ENCODE data around the gene RALGAPB. TPM values are rescaled to one million over a fixed set of nuclear protein-coding genes. Genes with fewer than 3 reads are reported as not detected.

Gene RALGAPB
- polyA plus RNA-seq, 2 of the 4 experiments (the other 2 are of a cell fraction) = 15.1 to 35.9 TPM

GRCh38 chr20:38520261-38520660, 47.6 kb downstream of the RALGAPB start:
- CTCF ChIA-PET = no interaction called here
- no peak for TF ChIP-seq MYC (IDR thresholded peaks at IDR 0.05; ENCODE audit: borderline replicate concordance, low read length)
- TF ChIP-seq MAFK (IDR thresholded peaks at IDR 0.05; ENCODE audit: partially characterized antibody) = no peak
- no peak for TF ChIP-seq CEBPB (IDR thresholded peaks at IDR 0.05)
- TF ChIP-seq MAZ (IDR thresholded peaks at IDR 0.05; ENCODE audit: borderline replicate concordance, low read depth, low read length) = no peak
- TF ChIP-seq, protein P1, sequence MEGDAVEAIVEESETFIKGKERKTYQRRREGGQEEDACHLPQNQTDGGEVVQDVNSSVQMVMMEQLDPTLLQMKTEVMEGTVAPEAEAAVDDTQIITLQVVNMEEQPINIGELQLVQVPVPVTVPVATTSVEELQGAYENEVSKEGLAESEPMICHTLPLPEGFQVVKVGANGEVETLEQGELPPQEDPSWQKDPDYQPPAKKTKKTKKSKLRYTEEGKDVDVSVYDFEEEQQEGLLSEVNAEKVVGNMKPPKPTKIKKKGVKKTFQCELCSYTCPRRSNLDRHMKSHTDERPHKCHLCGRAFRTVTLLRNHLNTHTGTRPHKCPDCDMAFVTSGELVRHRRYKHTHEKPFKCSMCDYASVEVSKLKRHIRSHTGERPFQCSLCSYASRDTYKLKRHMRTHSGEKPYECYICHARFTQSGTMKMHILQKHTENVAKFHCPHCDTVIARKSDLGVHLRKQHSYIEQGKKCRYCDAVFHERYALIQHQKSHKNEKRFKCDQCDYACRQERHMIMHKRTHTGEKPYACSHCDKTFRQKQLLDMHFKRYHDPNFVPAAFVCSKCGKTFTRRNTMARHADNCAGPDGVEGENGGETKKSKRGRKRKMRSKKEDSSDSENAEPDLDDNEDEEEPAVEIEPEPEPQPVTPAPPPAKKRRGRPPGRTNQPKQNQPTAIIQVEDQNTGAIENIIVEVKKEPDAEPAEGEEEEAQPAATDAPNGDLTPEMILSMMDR (IDR thresholded peaks at IDR 0.05) = no peak
- H3K4me2 ChIP-seq = no peak overlapping the region
- H3K9me3 ChIP-seq = no peaks in the 10 kb centered on the region
- H3K27ac ChIP-seq = no peak overlapping the region
- POLR2A ChIA-PET = interaction anchor here (0.6 to 1.1 kb wide), 3 partner anchors 8 to 85 kb away, joined by 3 to 5 read pairs (median 4); partner anchors contain the start of genes RALGAPB and SNHG17
- no peak for ATAC-seq
- H3K4me1 ChIP-seq = peaks cover 12% of the 10 kb centered on the region
- no peak for FAIRE-seq
- DNase-seq (ENCODE audit: low read depth in 1 of 2, low spot score in 1 of 2) = no peak
- no peak overlapping the region for H3K4me3 ChIP-seq

DNA sequence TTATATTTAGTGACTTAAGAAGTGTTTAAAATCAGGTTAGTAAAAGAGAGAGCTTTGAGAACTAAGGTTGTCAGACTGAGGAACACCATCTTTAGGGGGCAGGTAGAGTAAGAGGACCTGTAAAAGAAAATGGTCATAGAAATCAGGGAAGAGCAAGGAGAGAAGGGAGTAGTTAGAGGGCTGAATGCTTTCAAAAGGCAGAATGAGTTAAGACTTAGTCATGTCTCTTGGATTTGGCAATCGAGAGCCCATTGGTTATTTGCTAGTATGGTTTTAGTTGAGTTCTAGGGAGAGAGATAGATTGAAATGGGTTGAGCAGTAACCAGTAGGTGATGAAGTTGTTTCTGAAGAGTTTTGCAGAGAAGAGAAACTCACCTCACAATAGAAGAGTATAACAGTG, 51.1 kb downstream of the RALGAPB start:
- DNase-seq (ENCODE audit: low read depth in 1 of 2, low spot score in 1 of 2) (peak in 1 of 2 experiments; percentile 6), FAIRE-seq (no peak), ATAC-seq (peak; percentile 45 to 47; a peak in 3 of 6 replicates)
- WGBS (ENCODE audit: missing lambda C conversion rate) = 48% methylated on average over 1 of the region's 1 CpG
- Histone ChIP-seq H3K9me3 (no peaks in the 10 kb centered on the region), H3K4me3 (no peak overlapping the region), H3K27ac (no peak overlapping the region), H3K4me2 (no peak overlapping the region), H3K4me1 (peaks cover 12% of the 10 kb centered on the region)
- TF ChIP-seq, protein P2, sequence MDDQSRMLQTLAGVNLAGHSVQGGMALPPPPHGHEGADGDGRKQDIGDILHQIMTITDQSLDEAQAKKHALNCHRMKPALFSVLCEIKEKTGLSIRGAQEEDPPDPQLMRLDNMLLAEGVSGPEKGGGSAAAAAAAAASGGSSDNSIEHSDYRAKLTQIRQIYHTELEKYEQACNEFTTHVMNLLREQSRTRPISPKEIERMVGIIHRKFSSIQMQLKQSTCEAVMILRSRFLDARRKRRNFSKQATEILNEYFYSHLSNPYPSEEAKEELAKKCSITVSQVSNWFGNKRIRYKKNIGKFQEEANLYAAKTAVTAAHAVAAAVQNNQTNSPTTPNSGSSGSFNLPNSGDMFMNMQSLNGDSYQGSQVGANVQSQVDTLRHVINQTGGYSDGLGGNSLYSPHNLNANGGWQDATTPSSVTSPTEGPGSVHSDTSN (IDR thresholded peaks at IDR 0.05) = no peak
- TF ChIP-seq JUN (IDR thresholded peaks at IDR 0.05) (no peak), RNF2 (IDR thresholded peaks at IDR 0.05; ENCODE audit: borderline replicate concordance, low read depth) (no peak), MAFK (IDR thresholded peaks at IDR 0.05; ENCODE audit: partially characterized antibody) (no peak), BHLHE40 (IDR thresholded peaks at IDR 0.05; ENCODE audit: low read depth, low read length) (no peak), HOXA7 (CRISPR knock-in tag; IDR thresholded peaks at IDR 0.05) (no peak), HDAC2 (IDR thresholded peaks at IDR 0.05) (no peak), EHF (CRISPR knock-in tag; IDR thresholded peaks at IDR 0.05) (no peak), KDM5A (IDR thresholded peaks at IDR 0.05) (no peak), ZSCAN20 (CRISPR knock-in tag; IDR thresholded peaks at IDR 0.05) (no peak), SMC3 (IDR thresholded peaks at IDR 0.05) (no peak), E2F6 (IDR thresholded peaks at IDR 0.05; ENCODE audit: borderline replicate concordance, low read depth) (no peak), ZFP36 (IDR thresholded peaks at IDR 0.05; ENCODE audit: borderline replicate concordance, partially characterized antibody) (no peak), RAD21 (conservative IDR thresholded peaks at IDR 0.05 in 1 of 2, IDR thresholded peaks at IDR 0.05 in 1 of 2) (no peak), POLR2A (IDR thresholded peaks at IDR 0.05; ENCODE audit: low read length) (no peak)
- TF ChIP-seq, protein P1 (IDR thresholded peaks at IDR 0.05) = no peak
- TF ChIP-seq, protein P3, sequence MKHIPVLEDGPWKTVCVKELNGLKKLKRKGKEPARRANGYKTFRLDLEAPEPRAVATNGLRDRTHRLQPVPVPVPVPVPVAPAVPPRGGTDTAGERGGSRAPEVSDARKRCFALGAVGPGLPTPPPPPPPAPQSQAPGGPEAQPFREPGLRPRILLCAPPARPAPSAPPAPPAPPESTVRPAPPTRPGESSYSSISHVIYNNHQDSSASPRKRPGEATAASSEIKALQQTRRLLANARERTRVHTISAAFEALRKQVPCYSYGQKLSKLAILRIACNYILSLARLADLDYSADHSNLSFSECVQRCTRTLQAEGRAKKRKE (CRISPR knock-in tag; IDR thresholded peaks at IDR 0.05; ENCODE audit: low read depth) = no peak
- POLR2A ChIA-PET = no interaction called here
- CTCF ChIA-PET = interaction anchor here (1.6 kb wide), 1 partner anchor 51 kb away, joined by 3 read pairs; the partner anchor contains the start of gene RALGAPB

All from A549 (cell line).